ENCODE measurements around the gene USP43.

- TF ChIP-seq CTCF (IDR thresholded peaks at IDR 0.05) (no peak), POLR2A (IDR thresholded peaks at IDR 0.05) (no peak)
Measured at GRCh38 chr17:9702482-9702881, 57.2 kb downstream of the USP43 start.

Data from body of pancreas (tissue), 4 donors.